ENCODE results near the gene PES1. TPM values are rescaled to one million over a fixed set of nuclear protein-coding genes. Genes with fewer than 3 reads are reported as not detected.
"Not testable (repeated sequence)": the region's sequence is repeated elsewhere in the genome, so short reads cannot be mapped to it uniquely, and the experiment has no call there.

PES1 gene
- total RNA-seq, 1 donor from 2014 or later, result 115 TPM

DNA sequence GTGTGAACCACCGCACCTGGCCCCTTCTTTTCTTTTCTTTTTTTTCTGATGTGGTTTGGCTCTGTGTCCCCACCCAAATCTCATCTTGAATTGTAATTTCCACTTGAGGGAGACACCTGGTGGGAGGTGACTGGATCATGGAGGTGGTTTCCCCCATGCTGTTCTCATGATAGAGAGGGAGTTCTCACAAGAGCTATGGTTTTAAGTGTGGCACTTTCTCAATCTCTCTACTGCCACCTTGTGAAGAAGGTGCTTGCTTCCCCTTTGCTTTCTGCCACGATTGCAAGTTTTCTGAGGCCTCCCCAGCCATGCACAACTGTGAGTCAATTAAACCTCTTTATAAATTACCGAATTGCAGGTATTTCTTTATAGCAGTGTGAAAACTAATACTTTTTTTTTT, 10.3 kb upstream of the PES1 start:
- TF ChIP-seq CTCF (conservative IDR thresholded peaks at IDR 0.05), result peak; percentile 53
- Mint-ChIP-seq H3K27ac (ENCODE audit: unreplicated experiment) (no peak overlapping the region), H3K4me3 (no peak overlapping the region), H3K27me3 (ENCODE audit: low read depth) (no peaks in the 10 kb centered on the region), H3K4me1 (peaks cover 19% of the 10 kb centered on the region), H3K36me3 (ENCODE audit: low read depth) (no peaks in the 10 kb centered on the region), H3K9me3 (no peaks in the 10 kb centered on the region)
- no peak for DNase-seq (ENCODE audit: low read depth, low spot score)

DNA sequence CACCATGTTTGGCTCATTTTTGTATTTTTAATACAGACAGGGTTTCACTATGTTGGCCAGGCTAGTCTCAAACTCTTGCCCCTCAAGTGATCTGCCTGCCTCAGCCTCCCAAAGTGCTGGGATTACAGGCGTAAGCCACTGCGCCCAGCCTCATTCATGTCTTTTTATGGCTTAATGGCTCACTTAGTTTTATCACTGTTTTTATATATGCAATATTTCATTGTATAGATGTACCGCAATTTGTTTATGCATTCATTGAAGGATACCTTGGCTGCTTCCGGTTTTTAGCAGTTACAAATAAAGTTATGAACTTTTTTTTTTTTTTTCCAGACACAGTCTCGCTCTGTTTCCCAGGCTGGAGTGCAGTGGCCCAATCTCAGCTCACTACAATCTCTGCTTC, 9.8 kb upstream of the PES1 start:
- Mint-ChIP-seq H3K27me3 (ENCODE audit: low read depth) (no peaks in the 10 kb centered on the region), H3K4me3 (no peak overlapping the region)
- TF ChIP-seq CTCF (conservative IDR thresholded peaks at IDR 0.05), result no peak

DNA sequence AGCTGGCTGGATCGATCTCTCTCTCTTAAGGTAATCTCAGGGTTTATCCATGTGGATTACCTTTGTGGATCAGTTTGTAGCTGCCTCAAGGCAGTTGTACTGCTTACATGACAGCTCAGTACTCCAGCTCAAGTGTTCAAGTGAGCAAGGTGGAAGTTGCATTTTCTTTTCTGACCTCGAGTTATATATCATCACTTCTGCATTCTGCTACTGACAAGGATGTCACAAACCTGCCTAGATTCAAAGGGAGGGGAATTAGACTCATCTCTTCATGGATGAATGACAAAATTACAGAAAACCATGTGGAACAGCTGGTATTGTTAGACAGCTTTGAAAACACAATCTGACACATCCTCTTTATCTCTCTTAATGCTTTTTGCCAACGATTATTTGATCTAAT, 9.2 kb upstream of the PES1 start:
- Mint-ChIP-seq H3K9me3 (no peaks in the 10 kb centered on the region), H3K4me3 (no peak overlapping the region), H3K36me3 (ENCODE audit: low read depth) (no peaks in the 10 kb centered on the region), H3K27ac (ENCODE audit: unreplicated experiment) (no peak overlapping the region), H3K4me1 (peaks cover 10% of the 10 kb centered on the region), H3K27me3 (ENCODE audit: low read depth) (no peaks in the 10 kb centered on the region)
- no peak for DNase-seq (ENCODE audit: low read depth, low spot score)
- no peak for TF ChIP-seq CTCF (conservative IDR thresholded peaks at IDR 0.05)

More for the DNA sequence above, 9.8 kb upstream of the PES1 start:
- no peaks in the 10 kb centered on the region for H3K36me3 Mint-ChIP-seq (ENCODE audit: low read depth)
- no peak for DNase-seq (ENCODE audit: low read depth, low spot score)
- no peaks in the 10 kb centered on the region for H3K9me3 Mint-ChIP-seq
- H3K27ac Mint-ChIP-seq (ENCODE audit: unreplicated experiment), result no peak overlapping the region
- H3K4me1 Mint-ChIP-seq, result peaks cover 15% of the 10 kb centered on the region

GRCh38 chr22:30598986-30599385, 7.3 kb upstream of the PES1 start:
- Mint-ChIP-seq H3K36me3 (ENCODE audit: low read depth) (no peaks in the 10 kb centered on the region), H3K27ac (ENCODE audit: unreplicated experiment) (no peak overlapping the region), H3K9me3 (no peaks in the 10 kb centered on the region), H3K27me3 (ENCODE audit: low read depth) (peaks cover 2% of the 10 kb centered on the region), H3K4me1 (peaks cover 2% of the 10 kb centered on the region), H3K4me3 (no peak overlapping the region)
- TF ChIP-seq CTCF (conservative IDR thresholded peaks at IDR 0.05), result no peak
- no peak for DNase-seq (ENCODE audit: low read depth, low spot score)

DNA sequence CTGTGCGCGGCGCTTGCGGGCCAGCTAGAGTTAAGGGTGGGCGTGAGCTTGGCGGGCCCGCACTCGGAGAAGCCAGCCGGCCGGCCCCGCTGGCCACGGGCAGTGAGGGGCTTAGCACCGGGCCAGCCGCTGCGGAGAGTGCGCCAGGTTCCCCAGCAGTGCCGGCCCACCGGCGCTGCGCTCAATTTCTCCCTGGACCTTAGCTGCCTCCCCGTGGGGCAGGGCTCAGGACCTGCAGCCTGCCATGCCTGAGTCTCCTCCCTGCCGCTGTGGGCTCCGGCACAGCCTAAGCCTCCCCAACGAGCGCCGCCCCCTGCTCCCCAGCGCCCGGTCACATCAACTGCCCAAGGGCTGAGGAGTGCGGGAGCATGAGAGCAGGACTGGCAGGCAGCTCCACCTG, 5.2 kb upstream of the PES1 start:
- Mint-ChIP-seq H3K4me1 (no peaks in the 10 kb centered on the region), H3K36me3 (ENCODE audit: low read depth) (no peaks in the 10 kb centered on the region), H3K27ac (ENCODE audit: unreplicated experiment) (no peak overlapping the region), H3K4me3 (no peak overlapping the region), H3K9me3 (no peaks in the 10 kb centered on the region), H3K27me3 (ENCODE audit: low read depth) (peaks cover 11% of the 10 kb centered on the region)
- no peak for TF ChIP-seq CTCF (conservative IDR thresholded peaks at IDR 0.05)
- DNase-seq (ENCODE audit: low read depth, low spot score), result no peak

DNA sequence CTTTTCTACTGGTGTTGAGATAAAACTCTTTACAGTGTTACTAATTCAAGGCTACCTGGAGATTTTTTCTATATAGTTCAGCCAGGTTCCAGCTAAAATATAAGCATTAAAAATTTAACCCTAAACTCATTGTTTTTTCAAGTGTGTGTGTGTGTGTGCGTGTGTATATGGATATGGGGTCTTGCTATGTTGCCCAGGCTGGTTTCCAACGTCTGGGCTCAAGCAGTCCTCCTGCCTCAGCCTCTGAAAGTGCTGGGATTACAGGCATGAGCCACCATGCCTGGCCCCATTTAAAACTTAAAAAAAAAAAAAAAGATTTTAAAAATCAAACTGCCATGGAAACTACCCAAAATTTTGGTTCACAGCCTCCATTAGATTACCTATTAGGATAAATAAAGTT, 4.5 kb upstream of the PES1 start:
- H3K4me1 Mint-ChIP-seq, result no peaks in the 10 kb centered on the region
- H3K9me3 Mint-ChIP-seq, result no peaks in the 10 kb centered on the region
- H3K36me3 Mint-ChIP-seq (ENCODE audit: low read depth), result no peaks in the 10 kb centered on the region
- peaks cover 11% of the 10 kb centered on the region for H3K27me3 Mint-ChIP-seq (ENCODE audit: low read depth)
- no peak for DNase-seq (ENCODE audit: low read depth, low spot score)
- H3K27ac Mint-ChIP-seq (ENCODE audit: unreplicated experiment), result no peak overlapping the region
- H3K4me3 Mint-ChIP-seq, result no peak overlapping the region
- TF ChIP-seq CTCF (conservative IDR thresholded peaks at IDR 0.05), result no peak

DNA sequence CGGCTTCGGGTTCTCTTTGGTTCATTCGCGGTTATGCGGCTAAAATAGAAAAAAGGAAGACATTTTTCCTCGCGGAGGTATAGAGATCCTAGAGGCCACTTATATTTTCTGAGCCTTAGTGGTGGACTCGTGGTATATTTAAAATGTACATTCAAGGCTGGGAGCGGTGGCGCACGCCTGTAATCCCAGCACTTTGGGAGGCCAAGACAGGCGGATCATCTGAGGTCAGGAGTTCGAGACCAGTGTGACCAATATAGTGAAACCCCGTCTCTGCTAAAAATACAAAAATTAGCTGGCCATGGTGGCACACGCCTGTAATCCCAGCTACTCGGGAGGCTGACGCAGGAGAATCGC, 627 bp upstream of the PES1 start:
- H3K27ac Mint-ChIP-seq (ENCODE audit: unreplicated experiment); DNase-seq (ENCODE audit: low read depth, low spot score); H3K36me3 Mint-ChIP-seq (ENCODE audit: low read depth); H3K4me1 Mint-ChIP-seq; H3K4me3 Mint-ChIP-seq; H3K9me3 Mint-ChIP-seq: not testable (repeated sequence)
- peaks cover 11% of the 10 kb centered on the region for H3K27me3 Mint-ChIP-seq (ENCODE audit: low read depth)

All from neural crest cell (in vitro differentiated cells).